Right lobe of liver (tissue), 4 donors: Measurements from ENCODE around the gene CAMTA1.

Experiments
- POLR2A ChIP-seq: fragments of 450-650 bp; IDR thresholded peaks from one replicate; pipeline ENCODE4 v1.6.1; 2017; ENCODE audit warnings: antibody characterized with exemption, mild to moderate bottlenecking
- TF ChIP-seq, protein P1 (sequence below), 4 donors: fragments of 200-600 bp in 3 of 4; fragments of 450-650 bp in 1 of 4; IDR thresholded peaks; one replicate each; pipeline versions ENCODE4 v1.5.1 to v1.8.0; 2016 to 2022; ENCODE audit warnings: antibody characterized with exemption in 4 of 4, mild to moderate bottlenecking in 2 of 4
- donor health status: DM: no; HTN: no; CAD: no.
- donor health status: DM: no; HTN: no; CAD: no.
- donor health status: DM: no; HTN: yes; CAD: no.

DNA sequence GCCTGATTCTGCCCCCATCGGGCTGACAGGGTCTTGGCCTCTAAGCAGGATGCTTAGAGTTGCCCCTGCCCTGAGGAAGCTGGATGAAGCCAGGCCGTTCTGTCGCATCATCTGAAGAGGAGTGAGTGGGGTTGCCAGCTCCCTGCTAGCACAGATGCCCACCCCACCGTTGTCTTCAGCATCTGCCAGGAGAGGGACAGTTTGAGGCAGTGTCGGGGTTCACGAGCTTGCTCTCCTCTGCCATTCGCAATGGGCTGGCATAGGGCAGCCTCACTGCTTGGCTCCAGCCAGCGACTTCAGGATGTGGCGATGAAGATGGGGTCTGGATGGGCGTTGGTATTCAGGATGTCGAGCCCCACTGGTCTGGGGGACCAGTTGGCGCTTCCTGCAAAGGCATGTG lies 840.1 kb downstream of the CAMTA1 start:
- TF ChIP-seq, protein P1, sequence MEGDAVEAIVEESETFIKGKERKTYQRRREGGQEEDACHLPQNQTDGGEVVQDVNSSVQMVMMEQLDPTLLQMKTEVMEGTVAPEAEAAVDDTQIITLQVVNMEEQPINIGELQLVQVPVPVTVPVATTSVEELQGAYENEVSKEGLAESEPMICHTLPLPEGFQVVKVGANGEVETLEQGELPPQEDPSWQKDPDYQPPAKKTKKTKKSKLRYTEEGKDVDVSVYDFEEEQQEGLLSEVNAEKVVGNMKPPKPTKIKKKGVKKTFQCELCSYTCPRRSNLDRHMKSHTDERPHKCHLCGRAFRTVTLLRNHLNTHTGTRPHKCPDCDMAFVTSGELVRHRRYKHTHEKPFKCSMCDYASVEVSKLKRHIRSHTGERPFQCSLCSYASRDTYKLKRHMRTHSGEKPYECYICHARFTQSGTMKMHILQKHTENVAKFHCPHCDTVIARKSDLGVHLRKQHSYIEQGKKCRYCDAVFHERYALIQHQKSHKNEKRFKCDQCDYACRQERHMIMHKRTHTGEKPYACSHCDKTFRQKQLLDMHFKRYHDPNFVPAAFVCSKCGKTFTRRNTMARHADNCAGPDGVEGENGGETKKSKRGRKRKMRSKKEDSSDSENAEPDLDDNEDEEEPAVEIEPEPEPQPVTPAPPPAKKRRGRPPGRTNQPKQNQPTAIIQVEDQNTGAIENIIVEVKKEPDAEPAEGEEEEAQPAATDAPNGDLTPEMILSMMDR (IDR thresholded peaks at IDR 0.05): no peak
- no peak for TF ChIP-seq POLR2A
